ENCODE data around the gene WBP4.

GRCh38 chr13:41028051-41028450, 33.3 kb upstream of the WBP4 start:
- TF ChIP-seq POLR2A (IDR thresholded peaks at IDR 0.05) (no peak), CTCF (IDR thresholded peaks at IDR 0.05) (no peak)

All from right lobe of liver (tissue), 4 donors.